Stimulated activated CD4-positive, alpha-beta T cell treated with anti-CD3 and anti-CD28 coated beads, TNF-alpha, amount 100 ng/mL, for 4 hours (primary cell): ENCODE data around the gene EEF1AKMT1.
A peak's percentile ranks its signal among the peaks of the same experiment; 100 is the strongest.

Experiments
- DNase-seq, 3 experiments: peaks; one replicate each; pipeline ENCODE4 v3.0.0-alpha.2; 2020; ENCODE audit warnings: low read depth in 3 of 3

EEF1AKMT1 gene

GRCh38 chr13:20773194-20774080 is at the start of gene EEF1AKMT1:
Gene EEF1AKMT1, minus strand, starts transcription at chr13:20773961. Its CDS starts 16,363 bp downstream, at chr13:20757598.
- peak; percentile 91 to 96 (median 92) for DNase-seq

- DNase-seq: no peak
Measured at GRCh38 chr13:20823071-20823470, 49.3 kb upstream of the EEF1AKMT1 start.

- no peak for DNase-seq
Measured at GRCh38 chr13:20822406-20822805, 48.6 kb upstream of the EEF1AKMT1 start.

GRCh38 chr13:20819715-20820114 is 46.0 kb upstream of the EEF1AKMT1 start:
- DNase-seq: no peak

GRCh38 chr13:20815464-20815863 is 41.7 kb upstream of the EEF1AKMT1 start:
- DNase-seq: no peak

- no peak for DNase-seq
Measured at GRCh38 chr13:20814224-20814910, 40.6 kb upstream of the EEF1AKMT1 start.

- no peak for DNase-seq
Measured at GRCh38 chr13:20812890-20813289, 39.1 kb upstream of the EEF1AKMT1 start.

- no peak for DNase-seq
Measured at GRCh38 chr13:20810808-20811207, 37.0 kb upstream of the EEF1AKMT1 start.

GRCh38 chr13:20808874-20809273 is 35.1 kb upstream of the EEF1AKMT1 start:
- no peak for DNase-seq

- DNase-seq: no peak
Measured at GRCh38 chr13:20803180-20803965, 29.6 kb upstream of the EEF1AKMT1 start.

- DNase-seq: no peak
Measured at GRCh38 chr13:20801707-20802106, 27.9 kb upstream of the EEF1AKMT1 start.

GRCh38 chr13:20799726-20800416 is 26.1 kb upstream of the EEF1AKMT1 start:
- no peak for DNase-seq

GRCh38 chr13:20798027-20798426 is 24.3 kb upstream of the EEF1AKMT1 start:
- no peak for DNase-seq

GRCh38 chr13:20796791-20797508 is 23.2 kb upstream of the EEF1AKMT1 start:
- no peak for DNase-seq

- DNase-seq: no peak
Measured at GRCh38 chr13:20789665-20790064, 15.9 kb upstream of the EEF1AKMT1 start.

- DNase-seq: no peak
Measured at GRCh38 chr13:20788312-20788711, 14.6 kb upstream of the EEF1AKMT1 start.

- DNase-seq: no peak
Measured at GRCh38 chr13:20787180-20787579, 13.4 kb upstream of the EEF1AKMT1 start.

- no peak for DNase-seq
Measured at GRCh38 chr13:20782116-20782708, 8.5 kb upstream of the EEF1AKMT1 start.

- no peak for DNase-seq
Measured at GRCh38 chr13:20780317-20780716, 6.6 kb upstream of the EEF1AKMT1 start.

- DNase-seq: no peak
Measured at GRCh38 chr13:20779405-20779804, 5.6 kb upstream of the EEF1AKMT1 start.
